H1 (cell line): ENCODE data around the gene ENOX2. TPM values are rescaled to one million over a fixed set of nuclear protein-coding genes. Genes with fewer than 3 reads are reported as not detected.

Source experiments
- CTCF ChIA-PET: fragments of 300-600 bp; sonication (Branson Sonifier 250); formaldehyde crosslinking; loops from one replicate; lab custom pipeline; 2021; ENCODE audit not compliant: partially characterized antibody; lab: Charles Lee
- POLR2A ChIA-PET: fragments of 300-600 bp; sonication (Branson Sonifier 250); formaldehyde crosslinking; loops from one replicate; lab custom pipeline; 2021; ENCODE audit warnings: inconsistent platforms; ENCODE audit not compliant: partially characterized antibody; lab: Charles Lee
- DNase-seq, 2 experiments: peaks; one replicate each; pipeline versions ENCODE4 v3.0.0 to v3.0.0-alpha.2; 2010 to 2022; ENCODE audit warnings: low spot score in 2 of 2, low read depth in 1 of 2, mixed read lengths in 1 of 2
- FAIRE-seq: peaks from 2 replicates; lab custom pipeline; 2011; peaks lifted over from hg19 to GRCh38; lab: Jason Lieb, UNC
- H2AFZ ChIP-seq: 2 replicates; pipeline ENCODE4 v1.8.1; 2012; ENCODE audit warnings: low read length, inconsistent platforms
- H2AK5ac ChIP-seq: 2 replicates; pipeline ENCODE4 v1.6.1; 2013; ENCODE audit warnings: low read depth, low read length
- H2BK120ac ChIP-seq: replicated peaks from 2 replicates; pipeline ENCODE3; 2013; ENCODE audit warnings: low read depth, low read length, inconsistent platforms
- H2BK12ac ChIP-seq: 2 replicates; pipeline ENCODE4 v1.6.1; 2013; ENCODE audit warnings: low read depth, low read length
- H2BK15ac ChIP-seq: 2 replicates; pipeline ENCODE4 v1.6.1; 2013; ENCODE audit warnings: low read length
- H2BK20ac ChIP-seq: 2 replicates; pipeline ENCODE4 v1.6.1; 2013; ENCODE audit warnings: low read length
- H2BK5ac ChIP-seq: 2 replicates; pipeline ENCODE4 v1.6.1; 2013; ENCODE audit warnings: low read depth, low read length
- H3K14ac ChIP-seq: 2 replicates; pipeline ENCODE4 v1.6.1; 2013; ENCODE audit warnings: inconsistent platforms; ENCODE audit not compliant: insufficient read length
- H3K18ac ChIP-seq: 2 replicates; pipeline ENCODE4 v1.6.1; 2013; ENCODE audit warnings: low read length; ENCODE audit errors: extremely low read depth
- H3K23ac ChIP-seq: 2 replicates; pipeline ENCODE4 v1.6.1; 2013; ENCODE audit warnings: inconsistent platforms; ENCODE audit not compliant: insufficient read length
- H3K23me2 ChIP-seq: 2 replicates; pipeline ENCODE4 v1.6.1; 2013; ENCODE audit warnings: low read depth, low read length
- H3K27ac ChIP-seq: 2 replicates; pipeline ENCODE4 v1.6.1; 2011; ENCODE audit warnings: low read depth, low read length, inconsistent platforms
- H3K27me3 ChIP-seq, 4 experiments: replicated peaks in 1 of 4; 1 replicate in 1 of 4; 2 replicates in 3 of 4; pipeline versions ENCODE4 v1.6.1 to v1.8.1; 2011 to 2013; ENCODE audit warnings: low read length in 3 of 4, mild to moderate bottlenecking in 3 of 4, inconsistent platforms in 2 of 4, mixed read lengths in 2 of 4, moderate library complexity in 1 of 4; ENCODE audit not compliant: control insufficient read depth in 3 of 4, insufficient read depth in 3 of 4; ENCODE audit errors: extremely low read depth in 1 of 4
- H3K36me3 ChIP-seq, 4 experiments: 2 replicates each; pipeline versions ENCODE4 v1.6.1 to v1.8.1; 2011 to 2013; ENCODE audit warnings: mild to moderate bottlenecking in 4 of 4, low read length in 3 of 4, moderate library complexity in 2 of 4, control low read depth in 1 of 4, inconsistent platforms in 1 of 4; ENCODE audit not compliant: insufficient read depth in 4 of 4, control insufficient read depth in 2 of 4
- H3K4ac ChIP-seq: replicated peaks from 2 replicates; pipeline ENCODE3; 2013; ENCODE audit warnings: low read length, low read depth, mixed read lengths, inconsistent platforms; ENCODE audit not compliant: insufficient read length
- H3K4me1 ChIP-seq, 4 experiments: replicated peaks in 1 of 4; 1 replicate in 1 of 4; 2 replicates in 3 of 4; pipeline versions ENCODE4 v1.6.1 to v1.8.1; 2011 to 2013; ENCODE audit warnings: low read length in 3 of 4, inconsistent platforms in 2 of 4, mixed read lengths in 1 of 4; ENCODE audit not compliant: insufficient read depth in 4 of 4, control insufficient read depth in 3 of 4
- H3K4me2 ChIP-seq, 2 experiments: 2 replicates each; pipeline versions ENCODE4 v1.6.1 to v1.8.1; 2011 to 2013; ENCODE audit warnings: low read depth in 2 of 2, low read length in 2 of 2, control low read depth in 1 of 2, inconsistent platforms in 1 of 2, mild to moderate bottlenecking in 1 of 2; ENCODE audit not compliant: insufficient read depth in 1 of 2
- H3K4me3 ChIP-seq, 4 experiments: fragments of 200-600, 300-600 bp in 1 of 4; sonication (generic), shearing (Covaris generic), sonication (Bioruptor Twin) in 1 of 4; 2 replicates each; pipeline versions ENCODE4 v1.5.1 to v1.8.1; 2011 to 2016; ENCODE audit warnings: low read length in 4 of 4, low read depth in 3 of 4, control low read depth in 2 of 4, inconsistent platforms in 2 of 4, mild to moderate bottlenecking in 2 of 4, mixed read lengths in 1 of 4, moderate library complexity in 1 of 4; ENCODE audit not compliant: insufficient read depth in 2 of 4; ENCODE audit errors: extremely low read depth in 1 of 4
- H3K56ac ChIP-seq: replicated peaks from 2 replicates; pipeline ENCODE3; 2013; ENCODE audit warnings: low read depth, mild to moderate bottlenecking, mixed read lengths, low read length, inconsistent platforms; ENCODE audit not compliant: insufficient read length
- H3K79me1 ChIP-seq: 2 replicates; pipeline ENCODE4 v1.6.1; 2013; ENCODE audit warnings: low read depth, low read length, control low read depth
- H3K79me2 ChIP-seq, 2 experiments: 2 replicates each; pipeline versions ENCODE4 v1.6.1 to v1.8.1; 2012 to 2013; ENCODE audit warnings: low read length in 2 of 2, mild to moderate bottlenecking in 2 of 2, inconsistent platforms in 1 of 2; ENCODE audit not compliant: insufficient read depth in 2 of 2, control insufficient read depth in 1 of 2
- H3K9ac ChIP-seq, 4 experiments: replicated peaks in 1 of 4; 1 replicate in 1 of 4; 2 replicates in 3 of 4; pipeline versions ENCODE4 v1.6.1 to v1.8.1; 2011 to 2013; ENCODE audit warnings: low read depth in 3 of 4, low read length in 3 of 4, control low read depth in 2 of 4, mild to moderate bottlenecking in 2 of 4, moderate library complexity in 2 of 4, inconsistent platforms in 1 of 4; ENCODE audit errors: extremely low read depth in 1 of 4
- H3K9me3 ChIP-seq, 2 experiments: 2 replicates each; pipeline versions ENCODE4 v1.6.1 to v1.8.1; 2012 to 2013; ENCODE audit warnings: mild to moderate bottlenecking in 2 of 2, moderate library complexity in 2 of 2, control low read depth in 1 of 2, inconsistent platforms in 1 of 2, low read depth in 1 of 2, low read length in 1 of 2, mixed read lengths in 1 of 2; ENCODE audit not compliant: insufficient read depth in 2 of 2
- H4K20me1 ChIP-seq, 2 experiments: replicated peaks in 1 of 2; 2 replicates each; pipeline versions ENCODE3 to v1.8.1; 2011 to 2013; ENCODE audit warnings: inconsistent platforms in 2 of 2, low read length in 2 of 2, mild to moderate bottlenecking in 1 of 2; ENCODE audit not compliant: insufficient read depth in 2 of 2, control insufficient read depth in 1 of 2
- H4K5ac ChIP-seq: 2 replicates; pipeline ENCODE4 v1.6.1; 2013; ENCODE audit warnings: low read length, low read depth, mixed read lengths, inconsistent platforms; ENCODE audit not compliant: insufficient read length
- H4K8ac ChIP-seq: 2 replicates; pipeline ENCODE4 v1.8.0; 2013; ENCODE audit warnings: mild to moderate bottlenecking, moderate library complexity, low read length, inconsistent platforms; ENCODE audit not compliant: insufficient read depth; ENCODE audit errors: extremely low read depth
- H4K91ac ChIP-seq: replicated peaks from 2 replicates; pipeline ENCODE3; 2013; ENCODE audit warnings: low read length, mixed read lengths, inconsistent platforms; ENCODE audit not compliant: insufficient read length
- CEBPB ChIP-seq: IDR thresholded peaks from 2 replicates; pipeline ENCODE4 v1.6.1; 2012; ENCODE audit warnings: low read depth, low read length
- HDAC2 ChIP-seq, 2 experiments: fragments of 300-600 bp in 1 of 2; sonication (generic) in 1 of 2; IDR thresholded peaks; 2 replicates each; pipeline ENCODE4 v1.6.1; 2011 to 2012; ENCODE audit warnings: low read depth in 2 of 2, low read length in 2 of 2, mild to moderate bottlenecking in 2 of 2, moderate library complexity in 2 of 2, borderline replicate concordance in 1 of 2, inconsistent platforms in 1 of 2
- NRF1 ChIP-seq: IDR thresholded peaks from 2 replicates; pipeline ENCODE4 v1.6.1; 2011; ENCODE audit warnings: mild to moderate bottlenecking, low read depth, low read length, improper control_type of control experiment
- PHF8 ChIP-seq: fragments of 200-600 bp; sonication (generic); conservative IDR thresholded peaks from 2 replicates; pipeline ENCODE4 v1.7.1; 2012; ENCODE audit warnings: low read depth, mild to moderate bottlenecking, inconsistent platforms, low read length, moderate library complexity
- POLR2AphosphoS5 ChIP-seq: IDR thresholded peaks from 2 replicates; pipeline ENCODE4 v1.6.1; 2011; ENCODE audit warnings: low read depth, low read length
- YY1 ChIP-seq: IDR thresholded peaks from 2 replicates; pipeline ENCODE4 v1.6.1; 2011; ENCODE audit warnings: low read depth, mild to moderate bottlenecking, low read length
- WGBS, 2 experiments: shearing (Covaris generic) in 1 of 2; methylation state at CpG; one replicate each; pipeline versions ENCODE4 v1.1.6 to v1.1.7; 2013 to 2015; ENCODE audit warnings: low lambda C conversion rate in 2 of 2, mixed read lengths in 2 of 2, inconsistent platforms in 1 of 2, low coverage in 1 of 2, missing lambda C conversion rate in 1 of 2; ENCODE audit not compliant: insufficient replicate concordance in 2 of 2, insufficient coverage in 1 of 2, insufficient read length in 1 of 2; ENCODE audit errors: extremely low coverage in 1 of 2, missing lambda C conversion rate in 1 of 2; 5-methylcytosine and 5-hydroxymethylcytosine counted together
- polyA plus RNA-seq, 7 experiments: library from polyadenylated mRNA; depleted of rRNA in 3 of 7; stranded (reverse) in 5 of 7; unstranded in 2 of 7; fragments of >200 nt in 5 of 7; fragments of 200-250 nt in 2 of 7; gene quantifications; 1 replicate in 5 of 7; 2 replicates in 1 of 7; 4 replicates in 1 of 7; pipeline versions ENCODE4 v1.2.1 to v1.2.3, GENCODE V29; 2011 to 2013; ENCODE audit warnings: missing spikeins in 2 of 7, mixed read lengths in 2 of 7
- total RNA-seq: library from RNA; stranded (reverse); fragmentation: NEBNext Ultra II Directional; extraction: Animal tissue kit (Norgen Biotek cat#: 25700); gene quantifications from 2 replicates; pipeline ENCODE4 v1.2.1, GENCODE V29; 2021
- TF ChIP-seq, protein P1 (sequence below): IDR thresholded peaks from 2 replicates; pipeline ENCODE4 v1.6.1; 2012; ENCODE audit warnings: low read length, inconsistent platforms

The ENOX2 gene
- total and polyA plus RNA-seq, 2 of the 8 experiments (the other 6 are each of a cell fraction or from before 2014, with no cell fraction given): 4.5 to 12.3 TPM

DNA sequence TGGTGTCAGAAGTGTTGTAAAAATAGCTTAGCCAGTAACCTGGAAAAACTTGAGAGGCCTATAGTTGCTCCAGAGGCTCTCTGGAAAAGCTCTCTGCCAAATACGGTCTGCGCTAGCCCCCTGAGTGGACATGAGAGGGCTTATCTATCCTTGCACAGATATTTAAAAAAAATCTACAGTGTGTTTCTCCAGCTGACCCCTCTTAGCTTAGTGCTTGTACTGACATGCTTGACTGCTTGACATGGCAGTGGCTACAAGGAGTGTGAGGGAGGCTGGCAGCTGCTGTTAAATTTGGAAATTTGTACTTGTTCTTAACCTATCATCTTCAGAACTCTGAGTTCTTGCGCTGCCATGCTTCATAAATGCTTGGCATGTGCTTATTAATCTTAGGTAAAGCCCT, 272.0 kb downstream of the ENOX2 start:
- no peak overlapping the region for H3K4me3 ChIP-seq
- H3K14ac ChIP-seq: no peak overlapping the region
- H3K4me2 ChIP-seq: no peak overlapping the region
- H2BK12ac ChIP-seq: 0 out of 2 replicates have a peak overlapping the region, but pooled peaks have one; percentile 6
- H3K79me2 ChIP-seq: no peaks in the 10 kb centered on the region
- DNase-seq: no peak
- WGBS, 2 experiments: 100% methylated on average over 3 of the region's 3 CpGs; no CpG with 5 or more reads in 1 of the 2 experiments
- CTCF ChIA-PET: no interaction called here
- H2AK5ac ChIP-seq: no peak overlapping the region
- H3K23ac ChIP-seq: no peak overlapping the region
- H3K36me3 ChIP-seq: no peaks in the 10 kb centered on the region
- H2BK15ac ChIP-seq: no peak overlapping the region
- H4K20me1 ChIP-seq: no peaks in the 10 kb centered on the region
- H4K91ac ChIP-seq: no peak overlapping the region
- POLR2A ChIA-PET: no interaction called here
- no peak overlapping the region for H3K56ac ChIP-seq
- H2AFZ ChIP-seq: no peak overlapping the region
- no peak overlapping the region for H3K4ac ChIP-seq
- H3K23me2 ChIP-seq: no peaks in the 10 kb centered on the region
- no peak overlapping the region for H3K18ac ChIP-seq
- no peak overlapping the region for H3K27ac ChIP-seq
- no peaks in the 10 kb centered on the region for H3K79me1 ChIP-seq
- H2BK20ac ChIP-seq: 0 out of 2 replicates have a peak overlapping the region, but pooled peaks have one; percentile 10
- peaks cover 0 to 3% (median 1%) of the 10 kb centered on the region in 4 experiments; a peak in 3 of 7 replicates for H3K4me1 ChIP-seq
- no peak overlapping the region for H2BK5ac ChIP-seq
- H4K8ac ChIP-seq: no peak overlapping the region
- H3K27me3 ChIP-seq: no peaks in the 10 kb centered on the region
- no peak for TF ChIP-seq HDAC2 (IDR thresholded peaks at IDR 0.05; ENCODE audit: borderline replicate concordance in 1 of 2, low read depth in 2 of 2, low read length in 2 of 2)
- TF ChIP-seq, protein P1, sequence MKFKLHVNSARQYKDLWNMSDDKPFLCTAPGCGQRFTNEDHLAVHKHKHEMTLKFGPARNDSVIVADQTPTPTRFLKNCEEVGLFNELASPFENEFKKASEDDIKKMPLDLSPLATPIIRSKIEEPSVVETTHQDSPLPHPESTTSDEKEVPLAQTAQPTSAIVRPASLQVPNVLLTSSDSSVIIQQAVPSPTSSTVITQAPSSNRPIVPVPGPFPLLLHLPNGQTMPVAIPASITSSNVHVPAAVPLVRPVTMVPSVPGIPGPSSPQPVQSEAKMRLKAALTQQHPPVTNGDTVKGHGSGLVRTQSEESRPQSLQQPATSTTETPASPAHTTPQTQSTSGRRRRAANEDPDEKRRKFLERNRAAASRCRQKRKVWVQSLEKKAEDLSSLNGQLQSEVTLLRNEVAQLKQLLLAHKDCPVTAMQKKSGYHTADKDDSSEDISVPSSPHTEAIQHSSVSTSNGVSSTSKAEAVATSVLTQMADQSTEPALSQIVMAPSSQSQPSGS: no peak
- TF ChIP-seq YY1: no peak
- no peak for TF ChIP-seq POLR2AphosphoS5
- TF ChIP-seq PHF8: no peak
- no peak for TF ChIP-seq NRF1
- TF ChIP-seq CEBPB: no peak
- H3K9me3 ChIP-seq: no peaks in the 10 kb centered on the region
- H3K9ac ChIP-seq: no peak overlapping the region
- FAIRE-seq: no peak
- no peak overlapping the region for H2BK120ac ChIP-seq
- no peak overlapping the region for H4K5ac ChIP-seq
